ENCODE measurements around the gene PPP1R11. TPM values are rescaled to one million over a fixed set of nuclear protein-coding genes. Genes with fewer than 3 reads are reported as not detected.

PPP1R11 gene
- total RNA-seq, 1 donor from 2014 or later, result 43.0 TPM

DNA sequence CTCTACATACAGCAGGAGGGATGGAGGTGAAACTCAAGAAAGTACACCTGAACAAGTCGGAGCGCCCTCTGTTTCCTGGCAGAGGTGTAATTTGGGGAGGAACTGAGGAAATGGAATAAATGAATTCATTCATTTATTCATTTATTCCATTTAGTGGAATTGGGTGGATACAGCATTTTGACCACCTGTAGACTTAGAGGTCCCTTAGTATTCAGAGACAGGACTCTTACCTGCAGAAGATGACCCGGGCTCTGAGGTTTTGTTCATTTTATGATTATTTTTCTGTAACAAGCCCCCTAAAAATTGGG is 36.8 kb downstream of the PPP1R11 start:
- Mint-ChIP-seq H3K36me3 (ENCODE audit: low read depth) (no peaks in the 10 kb centered on the region), H3K4me3 (peak overlapping the region; percentile 89), H3K4me1 (peaks cover 38% of the 10 kb centered on the region), H3K9me3 (no peaks in the 10 kb centered on the region), H3K27me3 (peaks cover 45% of the 10 kb centered on the region), H3K27ac (peak overlapping the region; percentile 70)
- DNase-seq, result no peak
- no peak for ATAC-seq (ENCODE audit: low read depth)
- POLR2A ChIA-PET, result interaction anchor here (0.6 to 2.6 kb wide), 10 partner anchors 16 to 1942 kb away, joined by 3 to 20 read pairs (median 4); partner anchors contain the start of genes POLR1H and PPP1R11
- TF ChIP-seq, protein P1, sequence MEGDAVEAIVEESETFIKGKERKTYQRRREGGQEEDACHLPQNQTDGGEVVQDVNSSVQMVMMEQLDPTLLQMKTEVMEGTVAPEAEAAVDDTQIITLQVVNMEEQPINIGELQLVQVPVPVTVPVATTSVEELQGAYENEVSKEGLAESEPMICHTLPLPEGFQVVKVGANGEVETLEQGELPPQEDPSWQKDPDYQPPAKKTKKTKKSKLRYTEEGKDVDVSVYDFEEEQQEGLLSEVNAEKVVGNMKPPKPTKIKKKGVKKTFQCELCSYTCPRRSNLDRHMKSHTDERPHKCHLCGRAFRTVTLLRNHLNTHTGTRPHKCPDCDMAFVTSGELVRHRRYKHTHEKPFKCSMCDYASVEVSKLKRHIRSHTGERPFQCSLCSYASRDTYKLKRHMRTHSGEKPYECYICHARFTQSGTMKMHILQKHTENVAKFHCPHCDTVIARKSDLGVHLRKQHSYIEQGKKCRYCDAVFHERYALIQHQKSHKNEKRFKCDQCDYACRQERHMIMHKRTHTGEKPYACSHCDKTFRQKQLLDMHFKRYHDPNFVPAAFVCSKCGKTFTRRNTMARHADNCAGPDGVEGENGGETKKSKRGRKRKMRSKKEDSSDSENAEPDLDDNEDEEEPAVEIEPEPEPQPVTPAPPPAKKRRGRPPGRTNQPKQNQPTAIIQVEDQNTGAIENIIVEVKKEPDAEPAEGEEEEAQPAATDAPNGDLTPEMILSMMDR (IDR thresholded peaks at IDR 0.05), result no peak
- intact Hi-C loops (cut with micrococcal nuclease), result loop anchor here (1.0 to 5.0 kb wide), 7 partner anchors 27 to 293 kb away; partner anchors contain the start of genes PPP1R11 and TRIM26
- CTCF ChIA-PET, result interaction anchor here (0.9 to 5.7 kb wide), 12 partner anchors 9 to 350 kb away, joined by 3 to 138 read pairs (median 4); partner anchors contain the start of gene PPP1R11

DNA sequence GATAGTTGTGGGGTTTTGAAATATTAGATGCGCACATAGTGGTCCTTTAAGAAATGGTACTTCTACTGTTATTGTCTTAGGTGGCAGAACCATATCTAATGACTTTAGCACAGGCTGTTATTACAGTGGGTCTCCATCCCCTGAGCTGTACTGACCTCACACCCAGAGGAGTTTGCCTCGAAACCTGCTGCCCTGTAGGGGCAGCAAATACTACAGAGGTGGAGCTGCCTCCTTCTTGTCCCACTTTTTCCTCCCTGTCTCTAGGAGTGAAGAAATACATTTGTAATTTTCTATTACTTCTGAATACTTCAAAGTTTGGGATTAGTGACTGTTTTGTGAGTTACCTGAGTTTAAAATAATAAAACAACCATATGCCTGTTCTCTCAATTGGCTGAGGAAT is 37.7 kb downstream of the PPP1R11 start:
- intact Hi-C loops (cut with micrococcal nuclease), result loop anchor here (5.0 kb wide), 1 partner anchor 108 kb away; the partner anchor contains the start of gene TRIM26
- ATAC-seq (ENCODE audit: low read depth) (no peak), DNase-seq (no peak)
- no peak overlapping the region for H3K27ac Mint-ChIP-seq
- H3K9me3 Mint-ChIP-seq, result no peaks in the 10 kb centered on the region
- H3K36me3 Mint-ChIP-seq (ENCODE audit: low read depth), result no peaks in the 10 kb centered on the region
- H3K4me3 Mint-ChIP-seq, result no peak overlapping the region
- CTCF ChIA-PET, result interaction anchor here (5.7 kb wide), 1 partner anchor 27 kb away, joined by 138 read pairs; no protein-coding TSS in a partner anchor
- H3K27me3 Mint-ChIP-seq, result peaks cover 42% of the 10 kb centered on the region
- TF ChIP-seq, protein P1 (IDR thresholded peaks at IDR 0.05), result no peak
- peaks cover 37% of the 10 kb centered on the region for H3K4me1 Mint-ChIP-seq
- POLR2A ChIA-PET, result interaction anchor here (1.3 to 2.3 kb wide), 2 partner anchors 17 to 38 kb away, joined by 3 to 7 read pairs; partner anchors contain the start of gene PPP1R11

DNA sequence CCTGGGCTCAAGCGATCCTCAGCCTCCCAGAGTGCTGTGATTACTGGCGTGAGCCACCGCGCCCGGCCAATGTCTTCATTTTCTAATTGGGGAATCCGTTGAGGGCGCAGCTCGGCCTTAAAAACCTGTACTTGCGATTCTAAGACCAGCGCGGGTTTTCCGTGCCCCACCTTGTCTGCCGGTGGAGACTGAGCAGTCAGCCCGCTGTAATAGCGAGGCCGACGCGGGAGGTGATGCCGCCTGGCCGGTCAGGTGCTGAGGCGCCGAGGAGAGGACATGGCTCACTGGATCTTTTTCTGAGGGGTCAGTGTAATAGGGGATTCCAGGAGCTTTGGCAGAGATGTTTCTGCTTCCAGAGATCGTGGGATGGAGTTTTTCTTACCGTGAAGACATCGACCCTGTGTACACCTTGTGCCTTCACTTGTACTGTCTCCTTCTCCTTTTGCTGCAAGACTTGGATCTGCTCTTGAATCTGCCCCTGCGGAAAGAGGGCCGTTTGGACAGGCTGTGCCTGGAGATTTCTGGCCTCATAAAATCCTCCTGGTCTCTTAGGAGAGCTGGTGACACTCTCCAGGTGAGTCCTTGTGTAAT is 44.4 kb downstream of the PPP1R11 start:
- Mint-ChIP-seq H3K27me3 (peaks cover 52% of the 10 kb centered on the region), H3K4me1 (no peaks in the 10 kb centered on the region), H3K9me3 (no peaks in the 10 kb centered on the region), H3K27ac (no peak overlapping the region), H3K36me3 (ENCODE audit: low read depth) (no peaks in the 10 kb centered on the region), H3K4me3 (no peak overlapping the region)
- POLR2A ChIA-PET, result no interaction called here
- TF ChIP-seq, protein P1 (IDR thresholded peaks at IDR 0.05), result no peak
- intact Hi-C loops (cut with micrococcal nuclease), result no loop called here
- ATAC-seq (ENCODE audit: low read depth) (no peak), DNase-seq (no peak)
- CTCF ChIA-PET, result interaction anchor here (1.5 kb wide), 1 partner anchor 20 kb away, joined by 5 read pairs; no protein-coding TSS in a partner anchor

DNA sequence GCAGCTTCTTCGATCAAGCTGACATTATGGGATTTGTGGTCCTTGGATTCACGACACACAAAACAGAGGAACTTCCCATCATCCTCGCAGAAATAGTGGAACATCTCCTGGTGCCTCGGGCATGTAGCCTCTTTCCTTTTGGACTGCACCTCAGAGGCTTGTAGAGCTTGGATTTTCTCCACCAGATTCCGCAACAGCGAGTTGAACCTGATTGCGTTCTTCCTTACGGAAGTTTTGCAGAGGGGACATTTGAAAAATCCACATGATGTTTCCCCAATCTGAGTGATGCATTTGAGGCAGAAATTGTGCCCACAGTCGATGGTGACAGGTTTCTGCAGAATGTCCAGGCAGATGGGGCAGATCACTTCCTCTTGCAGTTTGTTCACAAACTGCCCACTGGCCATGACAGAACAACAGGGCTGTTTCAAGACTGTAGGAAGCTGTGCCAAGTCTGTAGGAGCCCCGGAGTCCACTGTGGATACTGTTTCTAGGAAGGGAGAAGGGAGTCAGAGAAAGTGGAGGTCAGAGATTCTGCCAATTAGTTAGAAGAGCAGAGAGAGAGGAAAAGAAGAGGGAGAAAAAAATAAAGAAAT is 45.5 kb downstream of the PPP1R11 start:
- Mint-ChIP-seq H3K4me1 (no peaks in the 10 kb centered on the region), H3K27ac (no peak overlapping the region), H3K27me3 (peaks cover 48% of the 10 kb centered on the region), H3K4me3 (no peak overlapping the region), H3K9me3 (no peaks in the 10 kb centered on the region), H3K36me3 (ENCODE audit: low read depth) (no peaks in the 10 kb centered on the region)
- CTCF ChIA-PET, result interaction anchor here (1.1 kb wide), 1 partner anchor 11 kb away, joined by 3 read pairs; no protein-coding TSS in a partner anchor
- no peak for DNase-seq
- POLR2A ChIA-PET, result no interaction called here
- TF ChIP-seq, protein P1 (IDR thresholded peaks at IDR 0.05), result no peak
- intact Hi-C loops (cut with micrococcal nuclease), result no loop called here
- ATAC-seq (ENCODE audit: low read depth), result no peak

DNA sequence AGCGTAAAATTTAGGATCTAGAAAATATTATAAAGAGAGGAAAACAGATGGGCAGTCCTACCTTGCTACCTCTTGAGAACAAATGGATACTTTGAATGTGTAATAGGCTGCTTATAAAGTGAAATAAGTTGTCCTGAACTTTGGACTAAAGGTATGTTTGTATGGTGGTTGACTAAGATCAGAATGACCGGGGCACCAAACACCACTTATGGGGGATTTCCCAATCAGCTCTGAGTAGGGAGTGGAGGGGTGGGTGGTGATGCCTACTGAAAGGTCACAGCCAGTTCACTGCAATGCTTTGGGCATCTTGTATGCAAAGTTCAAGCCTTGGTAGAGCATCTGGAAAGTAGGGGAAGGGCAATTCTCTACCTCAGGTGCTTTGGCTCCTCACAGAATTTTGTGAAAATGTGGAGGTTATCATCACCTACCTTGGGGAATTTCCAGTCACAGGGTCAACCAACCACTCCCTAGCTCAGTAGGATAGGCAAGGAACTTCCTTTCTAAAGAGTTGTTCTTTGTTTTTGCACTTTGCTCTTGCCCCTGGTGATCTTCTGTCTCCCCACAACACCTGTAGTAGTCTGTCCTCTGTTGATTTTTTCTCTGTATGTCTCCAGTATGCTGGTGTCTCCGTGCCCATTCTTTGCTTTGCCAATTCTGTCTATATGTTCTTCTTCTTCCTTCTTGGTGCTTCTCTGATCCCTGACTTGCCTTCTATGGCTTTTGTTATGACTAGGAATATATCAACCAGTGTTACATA is 46.2 kb downstream of the PPP1R11 start, which contains the start of gene TRIM31:
TRIM31 (minus strand) TSS at position 88 of the 757 bp plus-strand sequence. CDS start 285 bp downstream, outside the sequence.
- Mint-ChIP-seq H3K4me3 (no peak within 1 kb of the TSS), H3K36me3 (ENCODE audit: low read depth) (no peaks in the 10 kb centered on the region), H3K27me3 (peaks cover 46% of the 10 kb centered on the region), H3K4me1 (no peaks in the 10 kb centered on the region), H3K9me3 (no peaks in the 10 kb centered on the region), H3K27ac (no peak within 1 kb of the TSS)
- intact Hi-C loops (cut with micrococcal nuclease), result no loop called here
- ATAC-seq (ENCODE audit: low read depth) (no peak), DNase-seq (no peak)
- ChIA-PET POLR2A (no interaction called here), CTCF (interaction anchor here (1.1 kb wide), 1 partner anchor 11 kb away, joined by 3 read pairs; no protein-coding TSS in a partner anchor)
- TF ChIP-seq, protein P1 (IDR thresholded peaks at IDR 0.05), result no peak
